Measurements from ENCODE around the gene ACO2.

ACO2 gene

GRCh38 chr22:41488596-41489385, 19.9 kb downstream of the ACO2 start:
- Mint-ChIP-seq H3K27me3 (ENCODE audit: low read depth) (no peaks in the 10 kb centered on the region), H3K4me3 (no peak overlapping the region), H3K4me1 (ENCODE audit: low read depth) (peaks cover 7% of the 10 kb centered on the region), H3K36me3 (ENCODE audit: low read depth) (no peaks in the 10 kb centered on the region), H3K27ac (no peak overlapping the region), H3K9me3 (no peaks in the 10 kb centered on the region)
- DNase-seq (ENCODE audit: low spot score) = no peak

- DNase-seq (ENCODE audit: low spot score) = no peak
- Mint-ChIP-seq H3K27ac (no peak overlapping the region), H3K27me3 (ENCODE audit: low read depth) (no peaks in the 10 kb centered on the region), H3K4me3 (no peak overlapping the region), H3K9me3 (no peaks in the 10 kb centered on the region), H3K36me3 (ENCODE audit: low read depth) (no peaks in the 10 kb centered on the region), H3K4me1 (ENCODE audit: low read depth) (peaks cover 5% of the 10 kb centered on the region)
Observed at GRCh38 chr22:41491374-41492100, 22.6 kb downstream of the ACO2 start.

- Mint-ChIP-seq H3K36me3 (ENCODE audit: low read depth) (peaks cover 10% of the 10 kb centered on the region), H3K27ac (no peak overlapping the region), H3K27me3 (ENCODE audit: low read depth) (no peaks in the 10 kb centered on the region), H3K4me3 (no peak overlapping the region), H3K9me3 (no peaks in the 10 kb centered on the region), H3K4me1 (ENCODE audit: low read depth) (no peaks in the 10 kb centered on the region)
- no peak for DNase-seq (ENCODE audit: low spot score)
Observed at GRCh38 chr22:41498303-41498835, 29.5 kb downstream of the ACO2 start.

- H3K4me3 Mint-ChIP-seq = no peak overlapping the region
- no peaks in the 10 kb centered on the region for H3K27me3 Mint-ChIP-seq (ENCODE audit: low read depth)
- DNase-seq (ENCODE audit: low spot score) = no peak
- no peak overlapping the region for H3K27ac Mint-ChIP-seq
- no peaks in the 10 kb centered on the region for H3K4me1 Mint-ChIP-seq (ENCODE audit: low read depth)
- H3K9me3 Mint-ChIP-seq = no peaks in the 10 kb centered on the region
- peaks cover 10% of the 10 kb centered on the region for H3K36me3 Mint-ChIP-seq (ENCODE audit: low read depth)
Observed at GRCh38 chr22:41499624-41500280, 30.8 kb downstream of the ACO2 start.

GRCh38 chr22:41500303-41500702, 31.4 kb downstream of the ACO2 start:
- Mint-ChIP-seq H3K4me1 (ENCODE audit: low read depth) (no peaks in the 10 kb centered on the region), H3K36me3 (ENCODE audit: low read depth) (peaks cover 10% of the 10 kb centered on the region), H3K27me3 (ENCODE audit: low read depth) (no peaks in the 10 kb centered on the region), H3K9me3 (no peaks in the 10 kb centered on the region), H3K4me3 (no peak overlapping the region), H3K27ac (no peak overlapping the region)
- no peak for DNase-seq (ENCODE audit: low spot score)

- DNase-seq (ENCODE audit: low spot score) = no peak
- no peak overlapping the region for H3K27ac Mint-ChIP-seq
- H3K4me3 Mint-ChIP-seq = no peak overlapping the region
- H3K27me3 Mint-ChIP-seq (ENCODE audit: low read depth) = no peaks in the 10 kb centered on the region
- H3K4me1 Mint-ChIP-seq (ENCODE audit: low read depth) = no peaks in the 10 kb centered on the region
- H3K36me3 Mint-ChIP-seq (ENCODE audit: low read depth) = peaks cover 10% of the 10 kb centered on the region
- H3K9me3 Mint-ChIP-seq = no peaks in the 10 kb centered on the region
Observed at GRCh38 chr22:41501209-41501608, 32.3 kb downstream of the ACO2 start.

GRCh38 chr22:41504397-41504796, 35.5 kb downstream of the ACO2 start:
- Mint-ChIP-seq H3K4me1 (ENCODE audit: low read depth) (no peaks in the 10 kb centered on the region), H3K27ac (no peak overlapping the region), H3K27me3 (ENCODE audit: low read depth) (no peaks in the 10 kb centered on the region), H3K36me3 (ENCODE audit: low read depth) (peaks cover 11% of the 10 kb centered on the region), H3K4me3 (no peak overlapping the region), H3K9me3 (no peaks in the 10 kb centered on the region)
- no peak for DNase-seq (ENCODE audit: low spot score)

- no peak for DNase-seq (ENCODE audit: low spot score)
- Mint-ChIP-seq H3K27ac (peak overlapping the region; percentile 63), H3K9me3 (no peaks in the 10 kb centered on the region), H3K36me3 (ENCODE audit: low read depth) (peaks cover 13% of the 10 kb centered on the region), H3K4me3 (no peak overlapping the region), H3K27me3 (ENCODE audit: low read depth) (no peaks in the 10 kb centered on the region), H3K4me1 (ENCODE audit: low read depth) (no peaks in the 10 kb centered on the region)
Observed at GRCh38 chr22:41504816-41505215, 35.9 kb downstream of the ACO2 start.

- Mint-ChIP-seq H3K4me3 (no peak overlapping the region), H3K4me1 (ENCODE audit: low read depth) (no peaks in the 10 kb centered on the region), H3K36me3 (ENCODE audit: low read depth) (peaks cover 13% of the 10 kb centered on the region), H3K27ac (no peak overlapping the region), H3K27me3 (ENCODE audit: low read depth) (no peaks in the 10 kb centered on the region), H3K9me3 (no peaks in the 10 kb centered on the region)
- DNase-seq (ENCODE audit: low spot score) = no peak
Observed at GRCh38 chr22:41505511-41506220, 36.7 kb downstream of the ACO2 start.

DNA sequence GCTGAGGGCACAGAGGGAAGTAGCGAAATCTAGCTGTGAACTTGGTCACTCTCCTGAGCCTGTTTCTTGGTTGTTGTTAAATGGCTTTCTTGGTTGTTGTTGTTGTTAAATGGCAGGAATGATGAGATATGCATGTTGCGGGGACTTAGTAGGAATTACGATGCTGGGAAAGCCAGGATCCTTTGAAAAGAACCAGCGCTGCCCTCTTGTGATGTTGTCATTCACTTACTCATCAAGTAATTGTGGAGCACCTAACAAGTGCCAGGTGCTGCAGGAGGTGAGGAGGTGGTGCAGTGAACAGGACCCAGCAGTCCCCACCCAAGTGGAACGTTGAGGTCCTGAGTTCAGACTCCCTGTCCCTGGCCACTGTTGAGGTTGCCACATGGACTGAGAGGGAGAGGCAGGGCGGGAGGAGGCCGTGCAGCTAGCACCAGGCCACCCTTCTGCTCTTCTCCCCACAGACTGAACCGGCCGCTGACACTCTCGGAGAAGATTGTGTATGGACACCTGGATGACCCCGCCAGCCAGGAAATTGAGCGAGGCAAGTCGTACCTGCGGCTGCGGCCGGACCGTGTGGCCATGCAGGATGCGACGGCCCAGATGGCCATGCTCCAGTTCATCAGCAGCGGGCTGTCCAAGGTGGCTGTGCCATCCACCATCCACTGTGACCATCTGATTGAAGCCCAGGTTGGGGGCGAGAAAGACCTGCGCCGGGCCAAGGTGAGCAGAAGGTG, 38.6 kb downstream of the ACO2 start:
- peaks cover 6% of the 10 kb centered on the region for H3K36me3 Mint-ChIP-seq (ENCODE audit: low read depth)
- no peak for DNase-seq (ENCODE audit: low spot score)
- no peaks in the 10 kb centered on the region for H3K27me3 Mint-ChIP-seq (ENCODE audit: low read depth)
- no peak overlapping the region for H3K27ac Mint-ChIP-seq
- no peak overlapping the region for H3K4me3 Mint-ChIP-seq
- no peaks in the 10 kb centered on the region for H3K9me3 Mint-ChIP-seq
- H3K4me1 Mint-ChIP-seq (ENCODE audit: low read depth) = no peaks in the 10 kb centered on the region

GRCh38 chr22:41508770-41509170, 39.9 kb downstream of the ACO2 start:
- Mint-ChIP-seq H3K36me3 (ENCODE audit: low read depth) (peaks cover 11% of the 10 kb centered on the region), H3K4me1 (ENCODE audit: low read depth) (no peaks in the 10 kb centered on the region), H3K27me3 (ENCODE audit: low read depth) (no peaks in the 10 kb centered on the region), H3K4me3 (no peak overlapping the region), H3K9me3 (no peaks in the 10 kb centered on the region), H3K27ac (no peak overlapping the region)
- no peak for DNase-seq (ENCODE audit: low spot score)

- H3K36me3 Mint-ChIP-seq (ENCODE audit: low read depth) = peaks cover 13% of the 10 kb centered on the region
- H3K27me3 Mint-ChIP-seq (ENCODE audit: low read depth) = no peaks in the 10 kb centered on the region
- H3K4me1 Mint-ChIP-seq (ENCODE audit: low read depth) = no peaks in the 10 kb centered on the region
- no peaks in the 10 kb centered on the region for H3K9me3 Mint-ChIP-seq
- H3K4me3 Mint-ChIP-seq = no peak overlapping the region
- DNase-seq (ENCODE audit: low spot score) = no peak
- no peak overlapping the region for H3K27ac Mint-ChIP-seq
Observed at GRCh38 chr22:41511521-41511968, 42.6 kb downstream of the ACO2 start.

Data from T-helper 2 cell treated with Interferon-gamma antibody and Interleukin-4, amounts not matched to agents 5 μg/mL and 100 μg/mL, for 36 hours (primary cell).